ENCODE data around the gene RRBP1. TPM values are rescaled to one million over a fixed set of nuclear protein-coding genes. Genes with fewer than 3 reads are reported as not detected.

The RRBP1 gene
- total and polyA plus RNA-seq, 3 donors from 2014 or later = 93.8 to 146 (median 144) TPM

GRCh38 chr20:17628101-17628841 is 53.8 kb downstream of the RRBP1 start:
- Histone ChIP-seq H3K36me3 (ENCODE audit: low read depth, missing control alignments) (no peaks in the 10 kb centered on the region), H3K27ac (no peak overlapping the region), H3K4me1 (no peaks in the 10 kb centered on the region), H3K9me3 (no peaks in the 10 kb centered on the region), H3K4me3 (no peak overlapping the region), H3K27me3 (no peaks in the 10 kb centered on the region)
- intact Hi-C loops (cut with DNase I; ENCODE audit: low total_unique reads) = no loop called here
- 93% methylated on average over 18 of the region's 18 CpGs for WGBS, 2 donors
- no peak for DNase-seq
- TF ChIP-seq POLR2A (IDR thresholded peaks at IDR 0.05) = no peak
- no peak for TF ChIP-seq CTCF (IDR thresholded peaks at IDR 0.05)

DNA sequence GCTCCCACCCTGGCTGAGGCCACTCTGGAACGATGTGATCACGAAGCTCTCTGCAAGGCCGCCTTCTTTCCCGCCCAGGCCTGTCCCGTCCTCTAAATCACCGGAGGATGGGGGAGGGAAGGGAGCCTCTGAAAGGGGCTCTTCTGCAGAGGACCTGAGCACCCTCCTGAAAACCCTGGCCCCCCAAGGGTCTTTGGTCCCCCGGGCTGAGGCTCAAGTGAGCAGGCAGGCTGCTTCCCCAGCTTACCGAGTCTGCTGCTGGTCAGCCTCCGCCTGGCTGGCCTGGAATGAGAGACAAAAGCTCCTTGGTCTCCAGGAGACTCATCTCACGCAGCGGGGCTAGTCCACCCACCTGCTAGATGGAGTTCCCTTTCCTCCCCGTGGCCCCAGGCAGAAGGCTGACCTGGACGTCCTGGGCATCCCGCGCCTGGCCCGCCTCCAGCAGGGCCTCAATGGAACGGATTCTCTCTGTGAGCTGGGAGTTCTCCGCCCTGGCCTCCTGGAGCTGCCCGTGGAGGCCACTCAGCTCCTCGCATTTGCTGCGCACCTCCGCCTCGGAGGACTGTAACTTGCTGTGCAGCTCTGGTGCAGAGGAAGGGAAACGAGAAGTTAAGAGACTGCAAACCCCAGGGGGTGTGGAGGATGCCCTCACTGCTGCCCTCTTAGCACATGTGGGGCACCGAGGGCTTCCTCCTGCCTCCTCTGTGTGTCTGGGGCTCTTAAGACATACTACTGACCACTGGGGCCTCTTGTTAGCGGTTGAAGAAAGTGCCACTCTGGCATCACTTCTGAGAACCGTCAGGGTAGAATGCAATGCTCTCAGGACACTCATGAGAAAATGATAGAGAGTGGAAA is 54.7 kb downstream of the RRBP1 start:
- H3K27me3 ChIP-seq = no peaks in the 10 kb centered on the region
- H3K9me3 ChIP-seq = no peaks in the 10 kb centered on the region
- H3K4me1 ChIP-seq = no peaks in the 10 kb centered on the region
- H3K36me3 ChIP-seq (ENCODE audit: low read depth, missing control alignments) = no peaks in the 10 kb centered on the region
- intact Hi-C loops (cut with DNase I; ENCODE audit: low total_unique reads) = no loop called here
- no peak overlapping the region for H3K4me3 ChIP-seq
- DNase-seq = no peak
- WGBS, 2 donors = 81 to 84% methylated on average over 23 to 27 of the region's 27 CpGs
- TF ChIP-seq CTCF (IDR thresholded peaks at IDR 0.05) (no peak), POLR2A (IDR thresholded peaks at IDR 0.05) (no peak)
- H3K27ac ChIP-seq = no peak overlapping the region

- Histone ChIP-seq H3K27ac (no peak overlapping the region), H3K4me1 (no peaks in the 10 kb centered on the region), H3K9me3 (no peaks in the 10 kb centered on the region), H3K4me3 (no peak overlapping the region), H3K36me3 (ENCODE audit: low read depth, missing control alignments) (no peaks in the 10 kb centered on the region), H3K27me3 (no peaks in the 10 kb centered on the region)
- TF ChIP-seq CTCF (IDR thresholded peaks at IDR 0.05) (no peak), POLR2A (IDR thresholded peaks at IDR 0.05) (no peak)
- DNase-seq = no peak
- intact Hi-C loops (cut with DNase I; ENCODE audit: low total_unique reads) = no loop called here
- 91% methylated on average over 8 to 18 of the region's 18 CpGs for WGBS, 2 donors
Measured at GRCh38 chr20:17626217-17627007, 55.6 kb downstream of the RRBP1 start.

GRCh38 chr20:17625246-17626051 is 56.6 kb downstream of the RRBP1 start:
- no peak overlapping the region for H3K27ac ChIP-seq
- intact Hi-C loops (cut with DNase I; ENCODE audit: low total_unique reads) = no loop called here
- WGBS, 2 donors = 86 to 93% methylated on average over 6 to 27 of the region's 27 CpGs
- H3K27me3 ChIP-seq = no peaks in the 10 kb centered on the region
- TF ChIP-seq CTCF (IDR thresholded peaks at IDR 0.05) = no peak
- no peak for TF ChIP-seq POLR2A (IDR thresholded peaks at IDR 0.05)
- no peaks in the 10 kb centered on the region for H3K9me3 ChIP-seq
- H3K36me3 ChIP-seq (ENCODE audit: low read depth, missing control alignments) = no peaks in the 10 kb centered on the region
- H3K4me1 ChIP-seq = no peaks in the 10 kb centered on the region
- H3K4me3 ChIP-seq = no peak overlapping the region
- no peak for DNase-seq
